ENCODE data around the gene ADAMTS2.

GRCh38 chr5:179141867-179142266 is 203.4 kb downstream of the ADAMTS2 start:
- TF ChIP-seq EZH2phosphoT487 (IDR thresholded peaks at IDR 0.05; ENCODE audit: borderline replicate concordance, low read length) (no peak), CTCF (conservative IDR thresholded peaks at IDR 0.05; ENCODE audit: low read depth, low read length) (no peak)
